ENCODE results near the gene FAM50A.
A peak's percentile ranks its signal among the peaks of the same experiment; 100 is the strongest.

The FAM50A gene

DNA sequence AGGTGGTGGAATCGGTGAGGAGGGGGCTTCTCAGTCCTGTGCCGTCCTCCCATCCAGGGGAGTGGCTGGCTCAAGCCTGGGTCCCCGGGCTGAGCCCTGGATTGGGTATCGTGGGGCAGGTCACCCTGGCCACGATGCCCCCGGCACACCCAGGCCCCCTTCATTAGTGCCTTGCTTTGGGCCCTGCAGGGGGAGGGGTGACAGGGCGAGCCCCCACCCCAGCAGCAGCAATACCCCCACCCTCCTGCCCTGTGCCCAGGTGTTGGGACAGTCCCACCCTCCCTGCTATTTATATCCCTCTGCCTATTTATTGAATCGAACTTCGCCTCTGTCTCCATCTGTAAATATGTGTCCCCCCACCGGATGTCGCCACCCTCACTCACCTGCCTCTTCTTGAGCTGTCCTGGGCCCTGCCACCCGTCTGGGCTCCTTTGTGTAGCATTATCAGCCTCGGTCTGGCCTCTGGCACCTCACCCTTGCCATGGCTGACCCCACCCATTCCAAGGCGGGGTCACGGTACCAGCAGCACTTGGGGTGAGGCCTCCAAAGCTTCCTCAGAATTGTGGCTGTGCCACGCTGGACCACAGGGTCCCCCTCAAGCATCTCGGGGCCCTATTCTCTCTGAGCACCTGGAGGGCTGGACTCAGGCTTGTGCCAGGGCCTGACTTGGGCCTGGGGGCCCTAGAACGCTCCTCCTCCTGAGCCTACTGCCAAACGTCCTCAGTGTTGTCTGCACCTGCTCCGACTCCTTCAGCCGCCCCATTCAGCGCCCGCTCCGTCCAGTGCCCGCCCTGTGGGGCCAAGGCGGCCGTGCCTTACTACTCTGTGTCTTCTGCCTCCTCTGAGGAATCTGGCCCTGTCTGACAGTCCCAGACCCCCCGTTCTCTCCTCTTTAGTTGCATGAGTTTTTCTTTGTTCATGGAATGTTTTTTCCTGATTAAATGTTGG lies 29.0 kb downstream of the FAM50A start:
- H3K4me3 ChIP-seq (ENCODE audit: low read depth in 1 of 2, low read length in 2 of 2) = no peak overlapping the region
- no peaks in the 10 kb centered on the region for H3K9me3 ChIP-seq (ENCODE audit: control insufficient read depth in 1 of 2, low read length in 2 of 2)
- peaks cover 0 to 13% of the 10 kb centered on the region in 2 donors for H3K36me3 ChIP-seq (ENCODE audit: control insufficient read depth in 1 of 2, insufficient read depth in 2 of 2, low read length in 2 of 2)

DNA sequence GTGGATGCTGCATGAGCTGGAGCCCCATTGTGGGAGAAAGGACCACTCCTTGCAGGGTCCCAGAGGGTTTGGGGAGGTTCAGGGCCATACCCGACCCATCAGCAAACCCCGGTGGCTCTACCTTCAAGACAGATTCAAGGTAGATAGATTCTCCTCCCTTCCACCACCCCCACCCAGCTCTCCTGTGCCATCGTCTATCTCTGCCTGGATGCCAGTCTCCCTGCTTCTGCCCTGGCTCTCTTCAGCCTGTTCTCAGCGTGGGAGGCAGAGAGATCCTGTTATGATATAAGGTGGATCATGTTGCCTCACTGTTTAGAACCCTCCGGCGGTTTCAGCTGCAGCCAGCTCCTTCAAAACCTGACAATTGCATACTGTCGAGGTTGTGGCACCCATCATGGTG lies 29.7 kb downstream of the FAM50A start:
- H3K4me3 ChIP-seq (ENCODE audit: low read depth in 1 of 2, low read length in 2 of 2) = no peak overlapping the region

More for the DNA sequence above, 29.0 kb downstream of the FAM50A start:
- H3K27me3 ChIP-seq (ENCODE audit: control insufficient read depth in 1 of 2, insufficient read depth in 2 of 2, low read length in 2 of 2) = no peaks in the 10 kb centered on the region
- no peak overlapping the region for H3K9ac ChIP-seq (ENCODE audit: low read depth in 1 of 2, low read length in 2 of 2)
- no peak overlapping the region for H3K27ac ChIP-seq (ENCODE audit: low read depth, low read length)
- H3K4me1 ChIP-seq (ENCODE audit: control insufficient read depth in 1 of 2, insufficient read depth in 2 of 2, low read length in 2 of 2) = peaks cover 0 to 2% of the 10 kb centered on the region in 2 donors

DNA sequence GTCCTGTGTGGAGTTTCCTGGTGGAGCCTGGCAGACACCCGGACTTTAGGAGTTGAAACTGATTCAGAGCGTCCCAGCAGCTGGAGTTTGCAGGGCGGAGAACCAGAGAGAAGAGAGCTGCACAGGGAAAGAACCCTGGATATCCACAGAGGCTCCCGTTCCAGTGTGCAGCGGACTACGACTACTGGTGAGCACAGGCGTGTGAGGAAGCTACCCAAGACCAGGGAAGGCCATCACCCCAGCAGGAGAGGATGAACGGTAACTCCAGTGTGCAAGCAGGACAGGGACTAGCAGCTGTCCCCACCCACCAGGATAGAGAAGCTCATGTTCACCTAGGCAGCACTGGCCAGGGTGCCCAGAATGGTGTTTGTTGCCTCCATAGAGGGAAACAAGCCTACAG lies 32.9 kb downstream of the FAM50A start:
- H3K4me1 ChIP-seq (ENCODE audit: control insufficient read depth in 1 of 2, insufficient read depth in 2 of 2, low read length in 2 of 2) = peaks cover 0 to 11% of the 10 kb centered on the region in 2 donors
- no peaks in the 10 kb centered on the region for H3K9me3 ChIP-seq (ENCODE audit: control insufficient read depth in 1 of 2, low read length in 2 of 2)
- no peaks in the 10 kb centered on the region for H3K27me3 ChIP-seq (ENCODE audit: control insufficient read depth in 1 of 2, insufficient read depth in 2 of 2, low read length in 2 of 2)
- H3K4me3 ChIP-seq (ENCODE audit: low read depth in 1 of 2, low read length in 2 of 2) = no peak overlapping the region
- H3K9ac ChIP-seq (ENCODE audit: low read depth in 1 of 2, low read length in 2 of 2) = no peak overlapping the region
- no peak overlapping the region for H3K27ac ChIP-seq (ENCODE audit: low read depth, low read length)
- H3K36me3 ChIP-seq (ENCODE audit: control insufficient read depth in 1 of 2, insufficient read depth in 2 of 2, low read length in 2 of 2) = no peaks in the 10 kb centered on the region

More for the DNA sequence above, 29.7 kb downstream of the FAM50A start:
- no peaks in the 10 kb centered on the region for H3K9me3 ChIP-seq (ENCODE audit: control insufficient read depth in 1 of 2, low read length in 2 of 2)
- H3K9ac ChIP-seq (ENCODE audit: low read depth in 1 of 2, low read length in 2 of 2) = no peak overlapping the region
- peaks cover 0 to 13% of the 10 kb centered on the region in 2 donors for H3K36me3 ChIP-seq (ENCODE audit: control insufficient read depth in 1 of 2, insufficient read depth in 2 of 2, low read length in 2 of 2)
- no peaks in the 10 kb centered on the region for H3K27me3 ChIP-seq (ENCODE audit: control insufficient read depth in 1 of 2, insufficient read depth in 2 of 2, low read length in 2 of 2)
- peaks cover 0 to 6% of the 10 kb centered on the region in 2 donors for H3K4me1 ChIP-seq (ENCODE audit: control insufficient read depth in 1 of 2, insufficient read depth in 2 of 2, low read length in 2 of 2)
- no peak overlapping the region for H3K27ac ChIP-seq (ENCODE audit: low read depth, low read length)

DNA sequence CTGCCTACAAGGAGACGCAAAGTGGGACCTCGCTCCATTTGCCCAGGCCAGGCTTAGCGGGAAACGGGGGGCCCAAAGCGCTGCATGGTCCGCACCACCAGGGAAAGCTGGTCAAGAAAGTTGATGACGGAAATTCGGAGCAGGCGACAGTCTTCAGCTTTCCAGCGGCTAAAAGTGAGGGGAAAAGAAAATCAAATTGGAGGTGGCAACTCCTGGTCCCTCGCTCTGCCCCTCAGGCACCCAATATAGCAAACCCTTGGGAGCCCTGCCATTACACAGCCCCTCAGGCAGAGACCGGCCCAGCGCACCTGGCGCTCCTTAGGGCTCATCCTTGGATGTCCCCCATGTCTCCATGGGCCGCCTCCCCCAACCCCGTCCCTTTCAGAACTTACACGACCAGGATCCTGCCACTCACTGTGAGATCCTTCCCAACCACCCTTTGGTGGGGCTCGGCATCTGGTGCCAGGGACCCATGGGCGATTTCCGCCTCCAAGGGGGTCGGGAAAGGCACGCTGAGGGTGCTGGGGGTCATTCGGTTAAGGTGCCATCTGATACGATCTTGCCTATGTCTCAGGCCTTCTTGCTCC lies 34.0 kb downstream of the FAM50A start:
- Histone ChIP-seq H3K27me3 (ENCODE audit: control insufficient read depth in 1 of 2, insufficient read depth in 2 of 2, low read length in 2 of 2) (no peaks in the 10 kb centered on the region), H3K9ac (ENCODE audit: low read depth in 1 of 2, low read length in 2 of 2) (peak overlapping the region; percentile 48 to 54), H3K4me1 (ENCODE audit: control insufficient read depth in 1 of 2, insufficient read depth in 2 of 2, low read length in 2 of 2) (peaks cover 0 to 11% of the 10 kb centered on the region in 2 donors), H3K27ac (ENCODE audit: low read depth, low read length) (no peak overlapping the region), H3K4me3 (ENCODE audit: low read depth in 1 of 2, low read length in 2 of 2) (peak overlapping the region; percentile 54 to 60), H3K36me3 (ENCODE audit: control insufficient read depth in 1 of 2, insufficient read depth in 2 of 2, low read length in 2 of 2) (no peaks in the 10 kb centered on the region), H3K9me3 (ENCODE audit: control insufficient read depth in 1 of 2, low read length in 2 of 2) (no peaks in the 10 kb centered on the region)

DNA sequence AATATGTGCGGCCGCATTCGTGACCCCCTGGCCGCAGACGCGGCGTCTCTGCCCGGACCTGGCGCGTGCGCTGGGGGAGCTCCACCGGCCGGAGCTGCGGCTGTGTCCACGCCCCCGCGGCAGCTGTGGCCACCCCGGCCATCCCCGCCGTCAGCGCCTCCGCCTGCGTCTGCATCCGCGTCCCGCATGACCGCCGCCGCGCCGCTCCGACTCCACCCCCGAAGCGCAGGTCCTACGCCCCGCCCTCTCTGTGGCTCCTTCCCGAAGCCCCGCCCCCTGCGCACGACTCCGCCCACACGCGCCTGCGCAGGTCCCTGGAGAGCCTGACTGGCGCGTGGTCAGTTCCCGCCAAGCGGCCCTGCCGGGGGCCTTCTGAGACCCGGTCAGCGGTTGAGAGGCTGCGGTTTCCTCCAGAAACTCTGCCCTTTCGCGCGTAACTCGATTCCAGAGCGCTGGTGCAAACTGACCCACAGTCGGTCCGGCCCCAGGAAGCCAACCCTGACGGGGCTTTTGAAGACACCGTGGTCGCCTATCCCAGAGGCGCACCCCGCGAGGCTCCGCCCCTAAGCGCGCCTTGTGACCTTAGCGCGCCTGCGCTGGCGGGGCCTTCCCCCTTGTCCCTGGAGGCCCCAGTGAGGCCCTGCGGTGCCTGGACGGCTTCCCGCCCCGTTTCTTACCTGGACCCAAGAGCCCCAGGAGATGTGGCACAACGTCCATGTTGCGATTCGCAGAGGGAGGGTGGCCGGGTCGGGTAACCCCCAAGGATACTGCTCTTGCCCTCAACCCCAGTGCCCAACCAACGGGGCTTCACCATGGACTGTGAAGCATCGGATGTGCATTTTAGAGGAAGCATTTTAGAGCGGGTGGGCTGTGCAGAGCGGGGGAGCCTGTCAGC lies 35.0 kb downstream of the FAM50A start, which contains the start of gene LAGE3:
TSS of gene LAGE3 (minus strand) at position 554 of the 895 bp plus-strand sequence. CDS start at position 188, 366 bp downstream.
- peak within 1 kb of the TSS; percentile 48 to 54 for H3K9ac ChIP-seq (ENCODE audit: low read depth in 1 of 2, low read length in 2 of 2)
- no peaks in the 10 kb centered on the region for H3K27me3 ChIP-seq (ENCODE audit: control insufficient read depth in 1 of 2, insufficient read depth in 2 of 2, low read length in 2 of 2)
- H3K4me3 ChIP-seq (ENCODE audit: low read depth in 1 of 2, low read length in 2 of 2) = peak within 1 kb of the TSS; percentile 54 to 60
- peaks cover 0 to 11% of the 10 kb centered on the region in 2 donors for H3K4me1 ChIP-seq (ENCODE audit: control insufficient read depth in 1 of 2, insufficient read depth in 2 of 2, low read length in 2 of 2)
- H3K9me3 ChIP-seq (ENCODE audit: control insufficient read depth in 1 of 2, low read length in 2 of 2) = no peaks in the 10 kb centered on the region
- H3K36me3 ChIP-seq (ENCODE audit: control insufficient read depth in 1 of 2, insufficient read depth in 2 of 2, low read length in 2 of 2) = no peaks in the 10 kb centered on the region
- peak within 1 kb of the TSS; percentile 62 for H3K27ac ChIP-seq (ENCODE audit: low read depth, low read length)

DNA sequence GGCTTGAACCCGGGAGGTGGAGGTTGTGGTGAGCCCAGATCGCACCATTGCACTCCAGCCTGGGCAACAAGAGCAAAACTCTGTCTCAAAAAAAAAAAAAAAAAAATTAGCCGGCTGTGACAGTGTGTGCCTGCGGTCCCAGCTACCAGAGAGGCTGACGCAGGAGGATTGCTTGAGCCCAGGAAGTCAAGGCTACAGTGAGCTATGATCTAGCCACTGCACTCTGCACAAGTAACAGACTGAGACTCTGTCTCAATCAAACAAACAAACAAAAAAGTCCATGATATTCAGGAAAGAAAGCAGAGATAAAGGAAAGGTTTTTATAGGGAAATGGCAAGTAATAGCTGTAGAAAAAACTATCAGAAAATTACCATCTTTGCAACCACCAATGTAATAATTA lies 37.3 kb downstream of the FAM50A start:
- no peak overlapping the region for H3K4me3 ChIP-seq (ENCODE audit: low read depth in 1 of 2, low read length in 2 of 2)
- H3K9ac ChIP-seq (ENCODE audit: low read depth in 1 of 2, low read length in 2 of 2) = no peak overlapping the region
- peaks cover 0 to 5% of the 10 kb centered on the region in 2 donors for H3K36me3 ChIP-seq (ENCODE audit: control insufficient read depth in 1 of 2, insufficient read depth in 2 of 2, low read length in 2 of 2)
- no peaks in the 10 kb centered on the region for H3K9me3 ChIP-seq (ENCODE audit: control insufficient read depth in 1 of 2, low read length in 2 of 2)
- peaks cover 9 to 23% of the 10 kb centered on the region in 2 donors for H3K4me1 ChIP-seq (ENCODE audit: control insufficient read depth in 1 of 2, insufficient read depth in 2 of 2, low read length in 2 of 2)
- no peaks in the 10 kb centered on the region for H3K27me3 ChIP-seq (ENCODE audit: control insufficient read depth in 1 of 2, insufficient read depth in 2 of 2, low read length in 2 of 2)
- H3K27ac ChIP-seq (ENCODE audit: low read depth, low read length) = no peak overlapping the region

DNA sequence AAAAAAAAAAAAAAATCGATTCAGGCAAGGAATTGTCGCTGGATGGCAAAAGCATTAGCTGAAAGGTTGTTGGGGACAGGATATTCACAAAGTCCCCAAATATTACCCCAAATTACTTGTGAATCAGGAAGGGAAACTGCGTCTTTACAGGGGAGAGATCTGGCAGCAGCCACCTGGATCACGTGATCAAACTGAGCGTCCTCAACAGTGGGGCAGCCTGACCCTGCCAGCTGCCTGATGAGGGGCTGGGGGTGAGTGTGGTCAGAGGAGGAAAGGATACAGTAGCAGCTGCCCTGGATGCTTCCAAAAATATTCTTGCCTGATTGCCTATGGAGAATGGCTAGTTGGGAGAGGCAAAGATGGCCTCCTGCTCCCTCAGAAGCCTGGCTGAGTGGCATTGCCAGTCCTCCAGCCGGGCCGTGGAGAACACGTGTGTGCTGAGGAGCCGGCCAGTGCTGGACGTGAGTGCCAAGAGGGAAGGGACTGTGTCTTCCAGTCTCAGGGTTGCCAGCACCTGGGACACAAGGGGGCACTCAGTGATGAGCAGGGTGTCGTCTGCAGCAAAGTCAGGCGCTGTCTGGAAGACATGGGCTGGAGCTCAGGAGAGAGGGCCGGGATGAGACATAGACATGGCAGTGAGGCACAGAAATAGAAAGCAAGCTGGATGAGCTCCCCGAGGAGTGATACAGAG lies 38.1 kb downstream of the FAM50A start:
- H3K27ac ChIP-seq (ENCODE audit: low read depth, low read length) = no peak overlapping the region
- H3K9me3 ChIP-seq (ENCODE audit: control insufficient read depth in 1 of 2, low read length in 2 of 2) = no peaks in the 10 kb centered on the region
- no peak overlapping the region for H3K9ac ChIP-seq (ENCODE audit: low read depth in 1 of 2, low read length in 2 of 2)
- peaks cover 0 to 5% of the 10 kb centered on the region in 2 donors for H3K36me3 ChIP-seq (ENCODE audit: control insufficient read depth in 1 of 2, insufficient read depth in 2 of 2, low read length in 2 of 2)
- no peaks in the 10 kb centered on the region for H3K27me3 ChIP-seq (ENCODE audit: control insufficient read depth in 1 of 2, insufficient read depth in 2 of 2, low read length in 2 of 2)
- no peak overlapping the region for H3K4me3 ChIP-seq (ENCODE audit: low read depth in 1 of 2, low read length in 2 of 2)
- H3K4me1 ChIP-seq (ENCODE audit: control insufficient read depth in 1 of 2, insufficient read depth in 2 of 2, low read length in 2 of 2) = peaks cover 9 to 23% of the 10 kb centered on the region in 2 donors

DNA sequence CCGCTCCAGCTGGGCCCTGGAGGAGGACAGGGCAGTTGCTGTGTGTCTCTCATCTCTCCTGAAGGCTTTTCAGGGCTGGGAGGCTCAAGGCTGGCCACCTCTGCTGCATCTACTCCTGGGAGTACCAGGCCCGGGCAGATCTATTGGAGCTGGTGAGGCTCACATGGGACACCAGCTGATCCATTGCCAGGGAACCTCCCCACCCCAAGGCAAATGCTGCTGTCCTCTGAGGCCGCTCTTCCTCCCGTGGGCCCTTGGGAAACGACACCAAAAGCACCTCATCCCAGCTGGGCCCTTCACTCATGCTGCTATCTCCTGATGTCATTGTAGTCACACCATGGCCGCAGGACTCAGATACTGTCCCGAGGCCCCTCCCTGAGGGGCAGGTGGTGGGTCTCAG lies 38.8 kb downstream of the FAM50A start:
- H3K9ac ChIP-seq (ENCODE audit: low read depth in 1 of 2, low read length in 2 of 2) = no peak overlapping the region
- H3K9me3 ChIP-seq (ENCODE audit: control insufficient read depth in 1 of 2, low read length in 2 of 2) = no peaks in the 10 kb centered on the region
- H3K4me3 ChIP-seq (ENCODE audit: low read depth in 1 of 2, low read length in 2 of 2) = no peak overlapping the region
- peaks cover 0 to 5% of the 10 kb centered on the region in 2 donors for H3K36me3 ChIP-seq (ENCODE audit: control insufficient read depth in 1 of 2, insufficient read depth in 2 of 2, low read length in 2 of 2)
- no peak overlapping the region for H3K27ac ChIP-seq (ENCODE audit: low read depth, low read length)
- H3K4me1 ChIP-seq (ENCODE audit: control insufficient read depth in 1 of 2, insufficient read depth in 2 of 2, low read length in 2 of 2) = peaks cover 9 to 27% of the 10 kb centered on the region in 2 donors
- no peaks in the 10 kb centered on the region for H3K27me3 ChIP-seq (ENCODE audit: control insufficient read depth in 1 of 2, insufficient read depth in 2 of 2, low read length in 2 of 2)

DNA sequence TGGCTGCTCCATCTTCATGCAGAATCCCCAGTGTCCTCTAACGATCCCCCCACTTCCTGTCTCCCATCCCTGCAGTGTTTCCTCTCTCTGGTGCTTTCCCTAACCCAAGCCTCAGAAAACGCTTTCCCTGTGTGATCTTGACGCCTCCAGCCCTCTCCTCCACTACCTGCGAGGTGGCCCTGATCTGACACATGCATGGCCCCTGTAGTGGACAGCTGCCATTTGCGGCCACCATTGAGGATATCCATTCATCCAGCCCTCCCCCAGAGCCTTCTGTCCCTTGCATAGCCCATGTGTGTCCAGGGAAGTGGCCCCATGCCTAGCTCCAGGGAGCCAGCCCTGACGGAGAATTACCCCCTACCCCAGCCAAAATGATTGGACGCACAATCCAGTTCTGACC lies 39.4 kb downstream of the FAM50A start:
- Histone ChIP-seq H3K9ac (ENCODE audit: low read depth in 1 of 2, low read length in 2 of 2) (no peak overlapping the region), H3K4me3 (ENCODE audit: low read depth in 1 of 2, low read length in 2 of 2) (no peak overlapping the region), H3K27ac (ENCODE audit: low read depth, low read length) (no peak overlapping the region), H3K4me1 (ENCODE audit: control insufficient read depth in 1 of 2, insufficient read depth in 2 of 2, low read length in 2 of 2) (peaks cover 9 to 22% of the 10 kb centered on the region in 2 donors), H3K27me3 (ENCODE audit: control insufficient read depth in 1 of 2, insufficient read depth in 2 of 2, low read length in 2 of 2) (no peaks in the 10 kb centered on the region), H3K9me3 (ENCODE audit: control insufficient read depth in 1 of 2, low read length in 2 of 2) (no peaks in the 10 kb centered on the region), H3K36me3 (ENCODE audit: control insufficient read depth in 1 of 2, insufficient read depth in 2 of 2, low read length in 2 of 2) (peaks cover 0 to 5% of the 10 kb centered on the region in 2 donors)
